Right atrium auricular region (tissue), 2 donors: ENCODE results near the gene CDC123. TPM values are rescaled to one million over a fixed set of nuclear protein-coding genes. Genes with fewer than 3 reads are reported as not detected.
A peak's percentile ranks its signal among the peaks of the same experiment; 100 is the strongest.
"Not testable (repeated sequence)": the region's sequence is repeated elsewhere in the genome, so short reads cannot be mapped to it uniquely, and the experiment has no call there.

Experiments
- DNase-seq: peaks from one replicate; pipeline ENCODE4 v3.0.0-alpha.2; 2019; ENCODE audit warnings: low spot score
- H3K27ac ChIP-seq, 2 donors: fragments of 200-600 bp; sonication (generic); 1 replicate in 1 of 2; 2 replicates in 1 of 2; pipeline ENCODE4 v1.5.1; 2016 to 2019
- H3K27me3 ChIP-seq, 2 donors: fragments of 200-600 bp; sonication (generic); one replicate each; pipeline versions ENCODE4 v1.5.1 to v1.6.0; 2017 to 2019
- H3K36me3 ChIP-seq: fragments of 200-600 bp; sonication (generic); one replicate; pipeline ENCODE4 v1.5.1; 2016
- H3K4me1 ChIP-seq, 2 donors: fragments of 200-600 bp; sonication (generic); one replicate each; pipeline versions ENCODE4 v1.5.1 to v1.6.0; 2017 to 2019
- H3K4me3 ChIP-seq, 2 donors: fragments of 200-600 bp; sonication (generic); 1 replicate in 1 of 2; 2 replicates in 1 of 2; pipeline ENCODE4 v1.5.1; 2017 to 2019; ENCODE audit warnings: mild to moderate bottlenecking in 1 of 2, moderate library complexity in 1 of 2
- H3K9me3 ChIP-seq, 2 donors: fragments of 200-600 bp; sonication (generic); one replicate each; pipeline ENCODE4 v1.5.1; 2019
- CTCF ChIP-seq, 2 donors: fragments of 200-600 bp; sonication (generic); IDR thresholded peaks; one replicate each; pipeline ENCODE4 v1.5.1; 2019; ENCODE audit warnings: antibody characterized with exemption in 2 of 2
- total RNA-seq, 2 donors: library from RNA; depleted of rRNA; stranded (reverse); fragments of >200 nt; gene quantifications; one replicate each; pipeline ENCODE4 v1.1.0, GENCODE V29; 2016

CDC123 gene
- total RNA-seq, 2 donors from 2014 or later, result 49.2 to 57.0 TPM

- DNase-seq, result no peak
- H3K4me3 ChIP-seq, result no peak overlapping the region
- peaks cover 55% of the 10 kb centered on the region for H3K36me3 ChIP-seq
- no peaks in the 10 kb centered on the region for H3K9me3 ChIP-seq
- H3K27ac ChIP-seq, result peak overlapping the region in 1 of 2 donors; percentile 9
- no peaks in the 10 kb centered on the region for H3K27me3 ChIP-seq
- peaks cover 0 to 28% of the 10 kb centered on the region in 2 donors for H3K4me1 ChIP-seq
- no peak for TF ChIP-seq CTCF (IDR thresholded peaks at IDR 0.05)
These were observed 18.1 kb downstream of the CDC123 start for GRCh38 chr10:12214093-12214492.

- no peak for DNase-seq
- H3K9me3 ChIP-seq, result no peaks in the 10 kb centered on the region
- H3K36me3 ChIP-seq, result peaks cover 58% of the 10 kb centered on the region
- no peaks in the 10 kb centered on the region for H3K27me3 ChIP-seq
- H3K27ac ChIP-seq, result peak overlapping the region; percentile 9 to 57
- TF ChIP-seq CTCF (IDR thresholded peaks at IDR 0.05), result peak; percentile 49 to 80
- peaks cover 0 to 29% of the 10 kb centered on the region in 2 donors for H3K4me1 ChIP-seq
- H3K4me3 ChIP-seq, result peak overlapping the region in 1 of 2 donors; percentile 13
These were observed 18.8 kb downstream of the CDC123 start for GRCh38 chr10:12214763-12215218.

GRCh38 chr10:12218991-12219390, 23.0 kb downstream of the CDC123 start:
- Histone ChIP-seq H3K27ac (no peak overlapping the region), H3K9me3 (no peaks in the 10 kb centered on the region), H3K4me1 (peaks cover 0 to 48% of the 10 kb centered on the region in 2 donors), H3K36me3 (peaks cover 29% of the 10 kb centered on the region), H3K4me3 (no peak overlapping the region), H3K27me3 (no peaks in the 10 kb centered on the region)
- no peak for TF ChIP-seq CTCF (IDR thresholded peaks at IDR 0.05)
- no peak for DNase-seq

GRCh38 chr10:12221323-12222298, 25.6 kb downstream of the CDC123 start:
- peaks cover 0 to 38% of the 10 kb centered on the region in 2 donors for H3K4me1 ChIP-seq
- peaks cover 28% of the 10 kb centered on the region for H3K36me3 ChIP-seq
- no peaks in the 10 kb centered on the region for H3K9me3 ChIP-seq
- no peaks in the 10 kb centered on the region for H3K27me3 ChIP-seq
- no peak overlapping the region for H3K4me3 ChIP-seq
- DNase-seq, result no peak
- H3K27ac ChIP-seq, result peak overlapping the region; percentile 31 to 58
- TF ChIP-seq CTCF (IDR thresholded peaks at IDR 0.05), result no peak

- Histone ChIP-seq H3K4me3 (no peak overlapping the region), H3K9me3 (no peaks in the 10 kb centered on the region), H3K4me1 (peaks cover 0 to 25% of the 10 kb centered on the region in 2 donors), H3K27me3 (no peaks in the 10 kb centered on the region), H3K36me3 (peaks cover 7% of the 10 kb centered on the region), H3K27ac (no peak overlapping the region)
- TF ChIP-seq CTCF (IDR thresholded peaks at IDR 0.05), result no peak
- DNase-seq, result no peak
These were observed 29.5 kb downstream of the CDC123 start for GRCh38 chr10:12225444-12225843.

- H3K9me3 ChIP-seq, H3K27me3 ChIP-seq, DNase-seq, H3K4me3 ChIP-seq, H3K27ac ChIP-seq: not testable (repeated sequence)
- Histone ChIP-seq H3K4me1 (peaks cover 0 to 21% of the 10 kb centered on the region in 2 donors), H3K36me3 (peaks cover 15% of the 10 kb centered on the region)
These were observed 30.4 kb downstream of the CDC123 start for GRCh38 chr10:12226438-12226837.
